Measurements from ENCODE around the gene ARID1B. TPM values are rescaled to one million over a fixed set of nuclear protein-coding genes. Genes with fewer than 3 reads are reported as not detected.

ARID1B gene
- total RNA-seq, 1 experiment from 2014 or later = 35.6 TPM

DNA sequence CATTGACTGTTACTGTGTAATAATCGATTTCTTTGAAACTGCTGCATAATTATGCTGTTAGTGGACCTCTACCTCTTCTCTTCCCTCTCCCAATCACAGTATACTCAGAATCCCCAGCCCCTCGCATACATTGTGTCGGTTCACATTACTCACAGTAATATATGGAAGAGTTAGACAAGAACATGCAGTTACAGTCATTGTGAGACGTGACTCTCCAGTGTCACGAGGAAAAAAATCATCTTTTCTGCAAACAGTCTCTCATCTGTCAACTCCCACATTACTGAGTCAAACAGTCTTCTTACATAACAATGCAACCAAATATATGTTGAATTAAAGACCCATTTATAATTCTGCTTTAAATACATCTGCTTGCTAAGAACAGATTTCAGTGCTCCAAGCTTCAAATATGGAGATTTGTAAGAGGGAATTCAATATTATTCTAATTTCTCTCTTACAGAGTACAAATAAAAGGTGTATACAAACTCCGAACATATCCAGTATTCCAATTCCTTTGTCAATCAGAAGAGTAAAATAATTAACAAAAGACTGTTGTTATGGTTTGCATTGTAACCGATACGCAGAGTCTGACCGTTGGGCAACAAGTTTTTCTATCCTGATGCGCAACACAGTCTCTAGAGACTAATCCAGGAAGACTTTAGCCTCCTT lies 432.8 kb downstream of the ARID1B start:
- no peak overlapping the region for H3K9ac ChIP-seq (ENCODE audit: low read length)
- TF ChIP-seq CEBPB (IDR thresholded peaks at IDR 0.05; ENCODE audit: low read depth) (no peak), SP1 (IDR thresholded peaks at IDR 0.05; ENCODE audit: low read depth) (no peak), EZH2 (IDR thresholded peaks at IDR 0.05) (no peak), RAD21 (IDR thresholded peaks at IDR 0.05; ENCODE audit: low read depth) (no peak), POLR2AphosphoS5 (IDR thresholded peaks at IDR 0.05; ENCODE audit: low read depth, low read length) (no peak), ZNF274 (IDR thresholded peaks at IDR 0.05; ENCODE audit: low read depth, low read length) (no peak), TCF7L2 (IDR thresholded peaks at IDR 0.05; ENCODE audit: borderline replicate concordance, extremely low read depth, insufficient read depth, insufficient read length) (no peak), SIN3A (IDR thresholded peaks at IDR 0.05; ENCODE audit: low read depth) (no peak), ELF1 (IDR thresholded peaks at IDR 0.05; ENCODE audit: borderline replicate concordance, low read depth) (no peak), CBX3 (IDR thresholded peaks at IDR 0.05; ENCODE audit: low read depth) (no peak), ZFX (IDR thresholded peaks at IDR 0.05) (no peak), SRF (IDR thresholded peaks at IDR 0.05; ENCODE audit: low read depth) (no peak)
- TF ChIP-seq, protein P1, sequence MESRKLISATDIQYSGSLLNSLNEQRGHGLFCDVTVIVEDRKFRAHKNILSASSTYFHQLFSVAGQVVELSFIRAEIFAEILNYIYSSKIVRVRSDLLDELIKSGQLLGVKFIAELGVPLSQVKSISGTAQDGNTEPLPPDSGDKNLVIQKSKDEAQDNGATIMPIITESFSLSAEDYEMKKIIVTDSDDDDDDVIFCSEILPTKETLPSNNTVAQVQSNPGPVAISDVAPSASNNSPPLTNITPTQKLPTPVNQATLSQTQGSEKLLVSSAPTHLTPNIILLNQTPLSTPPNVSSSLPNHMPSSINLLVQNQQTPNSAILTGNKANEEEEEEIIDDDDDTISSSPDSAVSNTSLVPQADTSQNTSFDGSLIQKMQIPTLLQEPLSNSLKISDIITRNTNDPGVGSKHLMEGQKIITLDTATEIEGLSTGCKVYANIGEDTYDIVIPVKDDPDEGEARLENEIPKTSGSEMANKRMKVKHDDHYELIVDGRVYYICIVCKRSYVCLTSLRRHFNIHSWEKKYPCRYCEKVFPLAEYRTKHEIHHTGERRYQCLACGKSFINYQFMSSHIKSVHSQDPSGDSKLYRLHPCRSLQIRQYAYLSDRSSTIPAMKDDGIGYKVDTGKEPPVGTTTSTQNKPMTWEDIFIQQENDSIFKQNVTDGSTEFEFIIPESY (IDR thresholded peaks at IDR 0.05; ENCODE audit: extremely low read depth, insufficient replicate concordance, low read length) = no peak
- TF ChIP-seq, protein P2, sequence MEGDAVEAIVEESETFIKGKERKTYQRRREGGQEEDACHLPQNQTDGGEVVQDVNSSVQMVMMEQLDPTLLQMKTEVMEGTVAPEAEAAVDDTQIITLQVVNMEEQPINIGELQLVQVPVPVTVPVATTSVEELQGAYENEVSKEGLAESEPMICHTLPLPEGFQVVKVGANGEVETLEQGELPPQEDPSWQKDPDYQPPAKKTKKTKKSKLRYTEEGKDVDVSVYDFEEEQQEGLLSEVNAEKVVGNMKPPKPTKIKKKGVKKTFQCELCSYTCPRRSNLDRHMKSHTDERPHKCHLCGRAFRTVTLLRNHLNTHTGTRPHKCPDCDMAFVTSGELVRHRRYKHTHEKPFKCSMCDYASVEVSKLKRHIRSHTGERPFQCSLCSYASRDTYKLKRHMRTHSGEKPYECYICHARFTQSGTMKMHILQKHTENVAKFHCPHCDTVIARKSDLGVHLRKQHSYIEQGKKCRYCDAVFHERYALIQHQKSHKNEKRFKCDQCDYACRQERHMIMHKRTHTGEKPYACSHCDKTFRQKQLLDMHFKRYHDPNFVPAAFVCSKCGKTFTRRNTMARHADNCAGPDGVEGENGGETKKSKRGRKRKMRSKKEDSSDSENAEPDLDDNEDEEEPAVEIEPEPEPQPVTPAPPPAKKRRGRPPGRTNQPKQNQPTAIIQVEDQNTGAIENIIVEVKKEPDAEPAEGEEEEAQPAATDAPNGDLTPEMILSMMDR (IDR thresholded peaks at IDR 0.05 in 2 of 3, conservative IDR thresholded peaks at IDR 0.05 in 1 of 3; ENCODE audit: borderline replicate concordance in 1 of 3, insufficient read depth in 1 of 3, low read depth in 2 of 3, low read length in 2 of 3) = no peak
- TF ChIP-seq, protein P3, sequence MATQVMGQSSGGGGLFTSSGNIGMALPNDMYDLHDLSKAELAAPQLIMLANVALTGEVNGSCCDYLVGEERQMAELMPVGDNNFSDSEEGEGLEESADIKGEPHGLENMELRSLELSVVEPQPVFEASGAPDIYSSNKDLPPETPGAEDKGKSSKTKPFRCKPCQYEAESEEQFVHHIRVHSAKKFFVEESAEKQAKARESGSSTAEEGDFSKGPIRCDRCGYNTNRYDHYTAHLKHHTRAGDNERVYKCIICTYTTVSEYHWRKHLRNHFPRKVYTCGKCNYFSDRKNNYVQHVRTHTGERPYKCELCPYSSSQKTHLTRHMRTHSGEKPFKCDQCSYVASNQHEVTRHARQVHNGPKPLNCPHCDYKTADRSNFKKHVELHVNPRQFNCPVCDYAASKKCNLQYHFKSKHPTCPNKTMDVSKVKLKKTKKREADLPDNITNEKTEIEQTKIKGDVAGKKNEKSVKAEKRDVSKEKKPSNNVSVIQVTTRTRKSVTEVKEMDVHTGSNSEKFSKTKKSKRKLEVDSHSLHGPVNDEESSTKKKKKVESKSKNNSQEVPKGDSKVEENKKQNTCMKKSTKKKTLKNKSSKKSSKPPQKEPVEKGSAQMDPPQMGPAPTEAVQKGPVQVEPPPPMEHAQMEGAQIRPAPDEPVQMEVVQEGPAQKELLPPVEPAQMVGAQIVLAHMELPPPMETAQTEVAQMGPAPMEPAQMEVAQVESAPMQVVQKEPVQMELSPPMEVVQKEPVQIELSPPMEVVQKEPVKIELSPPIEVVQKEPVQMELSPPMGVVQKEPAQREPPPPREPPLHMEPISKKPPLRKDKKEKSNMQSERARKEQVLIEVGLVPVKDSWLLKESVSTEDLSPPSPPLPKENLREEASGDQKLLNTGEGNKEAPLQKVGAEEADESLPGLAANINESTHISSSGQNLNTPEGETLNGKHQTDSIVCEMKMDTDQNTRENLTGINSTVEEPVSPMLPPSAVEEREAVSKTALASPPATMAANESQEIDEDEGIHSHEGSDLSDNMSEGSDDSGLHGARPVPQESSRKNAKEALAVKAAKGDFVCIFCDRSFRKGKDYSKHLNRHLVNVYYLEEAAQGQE (IDR thresholded peaks at IDR 0.05; ENCODE audit: low read depth) = no peak
- TF ChIP-seq, protein P4, sequence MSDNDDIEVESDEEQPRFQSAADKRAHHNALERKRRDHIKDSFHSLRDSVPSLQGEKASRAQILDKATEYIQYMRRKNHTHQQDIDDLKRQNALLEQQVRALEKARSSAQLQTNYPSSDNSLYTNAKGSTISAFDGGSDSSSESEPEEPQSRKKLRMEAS (IDR thresholded peaks at IDR 0.05) = no peak
- TF ChIP-seq, protein P5, sequence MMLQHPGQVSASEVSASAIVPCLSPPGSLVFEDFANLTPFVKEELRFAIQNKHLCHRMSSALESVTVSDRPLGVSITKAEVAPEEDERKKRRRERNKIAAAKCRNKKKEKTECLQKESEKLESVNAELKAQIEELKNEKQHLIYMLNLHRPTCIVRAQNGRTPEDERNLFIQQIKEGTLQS (IDR thresholded peaks at IDR 0.05) = no peak
- ATAC-seq (no peak), DNase-seq (ENCODE audit: low read depth, low spot score) (no peak)
- intact Hi-C loops (cut with micrococcal nuclease) = no loop called here
- H3K4me2 ChIP-seq (ENCODE audit: low read length) = no peak overlapping the region
- CTCF ChIA-PET = no interaction called here
- H3K4me3 ChIP-seq (replicated peaks in 1 of 2; ENCODE audit: low read depth in 1 of 2, low read length in 2 of 2) = no peak overlapping the region
- no peak overlapping the region for H3K27ac ChIP-seq (ENCODE audit: low read depth, low read length)
- POLR2A ChIA-PET = no interaction called here
- no peaks in the 10 kb centered on the region for H3K79me2 ChIP-seq (ENCODE audit: insufficient read depth, low read length)
- RAD21 ChIA-PET (ENCODE audit: low non-redundant PET in 1 of 2, low total read pairs in 2 of 2, uncharacterized antibody in 2 of 2, unreplicated experiment in 2 of 2) = no interaction called here
- no TSS peak for BruUV-seq (replicated peaks)
- H2AFZ ChIP-seq (ENCODE audit: low read depth, low read length, poor library complexity, severe bottlenecking) = no peak overlapping the region
- no peaks in the 10 kb centered on the region for H4K20me1 ChIP-seq (ENCODE audit: insufficient read depth)
- H3K36me3 ChIP-seq (ENCODE audit: control insufficient read depth in 1 of 2, insufficient read depth in 2 of 2, low read length in 2 of 2) = no peaks in the 10 kb centered on the region
- no peaks in the 10 kb centered on the region for H3K9me2 ChIP-seq (ENCODE audit: insufficient read depth)
- no peaks in the 10 kb centered on the region for H3K4me1 ChIP-seq (ENCODE audit: control insufficient read depth in 1 of 2, insufficient read depth in 2 of 2, low read length in 2 of 2)
- H3K9me3 ChIP-seq (ENCODE audit: control insufficient read depth in 1 of 2, insufficient read depth in 1 of 2, low read depth in 1 of 2, low read length in 2 of 2) = no peaks in the 10 kb centered on the region
- H3K27me3 ChIP-seq (ENCODE audit: insufficient read depth, low read length) = no peaks in the 10 kb centered on the region
